Activated naive CD4-positive, alpha-beta T cell (primary cell): Measurements from ENCODE around the gene SAMD8.

ENCODE experiments used
- DNase-seq, 4 experiments: peaks; one replicate each; lab custom pipeline; 2025; lab: John Stamatoyannopoulos, UW

The SAMD8 gene

DNA sequence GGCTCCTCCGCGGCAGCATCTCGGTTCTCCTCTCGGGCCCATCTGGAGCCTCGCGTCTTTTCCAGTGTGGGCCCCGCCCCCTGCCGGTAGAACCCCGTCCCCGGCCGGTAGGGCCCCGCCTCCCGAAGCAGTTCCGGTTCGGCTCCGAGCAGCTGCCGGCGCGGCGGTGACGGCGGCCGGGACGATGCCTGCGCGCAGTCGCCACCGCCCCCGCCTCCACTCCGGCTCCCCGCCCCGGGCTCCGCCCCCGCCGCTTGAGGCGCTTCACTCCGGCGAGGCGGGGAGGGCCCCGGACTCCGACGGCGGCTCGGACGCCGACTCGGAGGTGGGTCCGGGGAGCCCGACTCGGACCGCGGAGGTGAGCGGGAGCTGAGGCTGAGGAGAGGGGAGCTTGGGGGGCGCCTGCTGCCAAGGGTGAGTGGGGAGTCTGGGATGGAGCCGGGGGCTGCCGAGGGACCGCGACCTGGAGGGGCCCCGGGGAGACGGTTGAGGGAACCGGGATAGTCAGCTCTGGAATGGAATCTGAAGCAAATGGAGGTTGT lies at the start of gene SAMD8:
SAMD8 (plus strand) TSS at position 292 of the 542 bp plus-strand sequence. CDS start 38,873 bp downstream, outside the sequence.
- DNase-seq: peak; percentile 82 to 94 (median 88)

DNA sequence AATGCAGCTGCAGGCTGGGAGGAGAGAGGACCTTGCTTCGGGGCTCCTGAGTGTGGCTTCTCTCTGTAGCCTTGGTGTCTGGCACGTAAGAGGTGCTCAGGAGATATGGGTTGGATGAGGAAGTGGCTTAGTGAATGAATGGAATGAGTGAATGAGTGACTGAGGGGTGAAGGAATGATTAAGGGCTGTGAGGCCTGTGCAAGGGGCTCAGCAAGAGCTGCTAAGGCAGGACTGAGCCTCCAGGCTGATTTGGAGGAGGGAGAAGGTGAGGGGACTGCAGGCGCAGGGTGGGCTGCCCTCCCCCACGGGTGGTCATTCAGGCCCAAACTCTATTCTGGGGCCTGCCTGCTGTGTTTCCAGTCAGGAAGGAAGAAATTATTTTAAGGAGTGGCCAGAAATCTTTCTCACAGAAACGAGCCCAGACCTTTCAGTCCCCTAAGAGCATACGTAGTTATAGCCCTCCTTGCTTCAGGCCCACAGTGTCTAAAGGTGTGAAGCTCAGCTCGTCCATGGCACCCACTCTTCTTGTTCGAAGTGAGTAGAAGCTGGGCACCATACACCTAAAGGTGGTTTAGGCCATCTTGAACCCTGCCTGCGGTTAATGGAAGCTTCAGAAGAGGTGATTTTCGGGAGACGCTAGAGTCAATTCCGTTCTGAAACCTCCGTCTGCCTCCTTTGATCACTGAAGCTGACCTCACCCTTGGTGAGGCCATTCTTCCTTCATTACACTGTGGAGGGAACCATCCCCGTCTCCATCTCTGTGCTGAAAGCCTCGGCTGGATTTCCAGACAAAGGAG lies 49.5 kb upstream of the SAMD8 start:
- no peak for DNase-seq

DNA sequence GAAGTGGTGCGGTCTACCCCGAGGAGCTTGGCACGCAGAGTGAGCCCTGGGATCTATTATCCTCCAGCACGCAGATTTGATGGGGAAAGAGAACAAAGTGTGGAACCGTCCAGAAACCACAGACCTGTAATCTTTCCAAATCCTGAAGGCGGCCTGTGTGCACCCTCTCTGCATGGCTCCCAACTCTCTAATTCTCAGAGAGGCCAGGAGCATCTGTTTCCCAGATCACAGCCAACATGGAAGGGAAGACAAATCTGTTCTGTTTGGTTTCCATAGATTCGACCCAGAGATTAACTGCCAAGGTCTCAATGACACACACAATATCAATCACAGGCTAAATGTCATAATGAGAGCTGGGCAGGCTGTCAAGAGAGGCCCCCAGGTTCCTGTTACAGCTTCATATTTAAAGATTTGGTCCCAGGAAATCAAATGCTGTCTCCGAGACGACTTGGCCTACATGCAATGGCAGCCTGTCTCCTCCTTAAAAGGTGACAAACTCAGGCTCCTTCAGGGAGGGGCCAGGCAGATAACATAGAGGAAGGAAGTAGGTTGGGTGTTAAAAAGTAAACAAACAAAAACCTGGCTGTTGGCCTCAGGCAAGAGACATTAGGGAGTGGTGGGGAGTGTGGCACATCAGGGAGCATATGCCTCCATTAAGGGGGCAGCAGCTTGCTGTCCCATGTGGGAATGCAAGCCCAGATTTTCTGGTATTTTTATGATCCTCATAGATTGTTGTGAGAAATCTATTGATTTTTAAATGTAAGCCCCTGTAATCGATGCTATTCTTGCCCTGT lies 48.8 kb upstream of the SAMD8 start:
- no peak for DNase-seq

DNA sequence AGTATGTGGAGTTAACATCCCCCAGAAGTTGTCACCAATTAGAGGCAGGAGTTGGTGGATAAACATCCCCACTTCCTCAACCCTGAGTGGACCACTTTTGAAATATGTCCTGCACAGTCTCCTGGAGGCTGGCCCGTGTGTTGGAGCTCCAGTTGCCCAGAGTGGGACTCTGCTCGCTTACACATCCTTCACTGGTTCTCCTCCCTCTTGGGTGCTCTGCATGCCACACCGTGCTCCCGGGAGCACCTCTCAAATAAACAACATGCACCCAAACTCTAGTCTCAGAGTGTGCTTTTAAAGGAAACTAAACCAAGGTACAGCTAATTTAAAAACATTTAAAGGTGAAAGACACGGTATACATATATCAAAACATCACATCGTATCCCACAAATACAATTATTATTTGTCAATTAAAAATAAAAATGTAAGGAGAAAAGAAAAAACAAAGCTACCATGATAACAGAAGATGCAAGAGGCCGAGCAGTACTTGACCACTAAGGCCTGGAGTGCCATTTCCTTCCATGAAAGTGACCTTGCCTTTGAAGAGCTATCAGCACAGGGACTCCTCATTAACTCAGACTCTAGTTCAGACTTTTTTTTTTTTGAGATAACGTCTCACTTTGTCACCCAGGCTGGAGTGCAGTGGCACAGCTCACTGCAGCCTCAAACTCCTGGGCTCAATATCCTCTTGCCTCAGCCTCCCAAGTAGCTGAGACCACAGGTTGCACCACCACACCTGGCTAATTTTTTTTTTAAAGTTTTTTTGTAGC lies 47.8 kb upstream of the SAMD8 start:
- no peak for DNase-seq

DNA sequence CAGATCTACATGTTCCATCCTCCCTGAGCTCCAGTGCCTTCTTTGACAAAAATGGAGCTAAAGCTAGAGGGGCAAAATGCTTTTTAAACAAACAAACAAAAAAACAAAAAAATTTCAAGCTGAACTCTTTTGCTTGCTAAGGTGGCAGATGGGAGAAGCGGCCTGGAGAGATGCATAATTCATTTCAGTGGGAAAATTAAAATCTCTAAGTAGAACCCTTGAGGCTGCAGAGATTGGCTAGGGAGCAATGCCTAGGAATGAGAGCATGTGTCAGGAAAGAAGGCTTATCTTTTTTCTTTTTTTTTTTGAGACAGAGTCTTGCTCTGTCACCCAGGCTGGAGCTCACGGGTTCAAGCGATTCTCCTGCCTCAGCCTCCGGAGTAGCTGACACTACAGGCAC lies 46.4 kb upstream of the SAMD8 start:
- DNase-seq: no peak

DNA sequence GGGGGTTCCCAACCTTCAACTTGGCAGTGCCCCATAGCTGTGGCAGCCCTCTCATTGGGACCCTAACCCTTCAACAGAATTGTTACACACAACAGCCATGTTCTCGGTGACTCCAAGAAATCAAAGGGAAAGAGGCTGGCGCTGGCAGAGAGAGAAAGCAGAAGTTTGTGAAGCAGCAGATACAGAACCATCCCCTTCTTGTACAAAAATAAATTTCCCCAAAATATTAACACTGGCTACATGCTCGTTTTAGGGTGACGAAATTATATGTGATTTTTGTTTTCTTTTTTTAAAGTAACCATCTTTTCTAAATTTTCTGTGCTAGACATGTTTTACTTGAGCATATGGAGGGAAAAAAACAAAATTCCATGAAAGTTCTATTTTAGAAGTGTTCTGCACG lies 45.2 kb upstream of the SAMD8 start:
- DNase-seq: no peak

DNA sequence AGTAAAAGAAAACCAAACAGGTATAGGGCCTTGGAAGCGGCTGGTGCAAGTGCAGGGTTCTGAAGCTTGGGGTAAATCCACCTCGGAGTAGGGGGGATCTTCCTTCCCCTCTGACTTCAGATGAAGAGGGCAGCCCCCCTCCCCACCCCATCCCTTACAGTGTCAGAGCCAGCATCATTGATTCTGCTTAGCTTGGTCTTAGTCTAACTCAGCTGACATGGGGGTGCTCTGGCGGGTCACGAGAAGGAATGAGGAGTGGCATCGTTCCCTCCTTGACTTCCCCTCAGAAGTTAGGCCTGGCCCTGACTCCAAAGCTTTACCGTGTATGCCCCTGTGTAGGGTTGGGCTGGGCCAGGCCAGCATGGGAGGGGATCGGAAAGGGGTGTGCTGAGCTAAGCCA lies 44.2 kb upstream of the SAMD8 start:
- DNase-seq: no peak

DNA sequence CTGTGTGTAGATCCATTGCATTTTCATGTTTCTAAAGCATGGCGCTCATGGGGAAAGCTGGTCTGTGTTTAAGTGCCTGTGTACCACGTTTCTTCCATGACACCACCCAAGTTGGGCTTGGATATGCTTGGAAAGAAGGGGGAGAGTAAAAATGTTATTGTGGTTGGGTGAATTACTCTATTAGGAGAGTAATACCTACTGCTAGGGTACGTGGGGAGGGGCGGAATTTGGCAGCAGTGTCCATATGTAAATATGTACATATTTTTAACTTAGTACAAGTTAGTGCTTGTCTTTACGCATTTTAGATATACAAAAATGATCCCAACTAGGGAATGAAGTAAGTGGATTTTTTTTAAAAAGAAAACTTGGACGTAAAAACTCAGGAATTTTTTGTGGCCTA lies 42.9 kb upstream of the SAMD8 start:
- DNase-seq: no peak

DNA sequence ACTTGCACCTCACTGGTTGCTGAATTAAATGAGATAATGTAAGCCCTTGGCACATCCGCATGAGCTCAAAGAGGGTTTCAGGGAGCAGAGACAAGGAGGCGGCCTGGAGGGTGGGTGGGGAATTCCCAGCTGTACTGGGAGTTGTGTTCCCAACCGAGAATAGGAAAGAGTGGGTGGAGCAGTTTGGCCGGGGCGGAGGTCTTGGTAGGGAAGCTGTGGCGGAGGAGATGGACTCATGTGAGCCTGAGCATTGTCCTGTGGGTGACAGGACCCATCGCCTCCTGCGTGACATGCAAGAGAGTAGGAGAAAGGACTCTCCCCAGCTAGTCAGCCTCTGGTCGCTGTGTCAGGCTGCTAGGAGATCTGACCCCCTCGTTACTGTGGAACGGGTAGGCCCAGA lies 41.0 kb upstream of the SAMD8 start:
- DNase-seq: no peak

DNA sequence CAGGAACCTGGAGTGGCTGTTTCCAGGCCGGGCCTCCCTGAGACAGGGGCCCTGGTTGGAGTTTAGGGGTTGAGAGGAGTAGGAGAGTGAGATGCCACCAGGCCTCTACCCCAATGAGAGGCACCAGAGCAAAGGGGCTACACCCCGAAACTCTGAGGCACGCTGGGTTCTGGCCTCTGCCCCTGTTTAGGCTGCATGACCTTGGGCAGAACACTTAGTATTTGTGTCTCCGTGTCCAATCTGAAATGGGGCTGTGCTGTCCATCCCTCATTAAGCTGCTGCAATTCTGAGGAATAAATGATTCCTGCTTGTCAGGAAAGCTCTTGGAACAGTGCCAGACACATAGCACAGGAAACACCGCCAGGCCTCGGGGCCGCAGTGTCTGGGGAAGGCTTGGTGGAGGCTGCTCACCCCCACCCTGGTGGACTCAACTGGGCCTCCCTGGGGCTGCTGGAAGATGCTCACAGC lies 40.5 kb upstream of the SAMD8 start:
- DNase-seq: no peak

DNA sequence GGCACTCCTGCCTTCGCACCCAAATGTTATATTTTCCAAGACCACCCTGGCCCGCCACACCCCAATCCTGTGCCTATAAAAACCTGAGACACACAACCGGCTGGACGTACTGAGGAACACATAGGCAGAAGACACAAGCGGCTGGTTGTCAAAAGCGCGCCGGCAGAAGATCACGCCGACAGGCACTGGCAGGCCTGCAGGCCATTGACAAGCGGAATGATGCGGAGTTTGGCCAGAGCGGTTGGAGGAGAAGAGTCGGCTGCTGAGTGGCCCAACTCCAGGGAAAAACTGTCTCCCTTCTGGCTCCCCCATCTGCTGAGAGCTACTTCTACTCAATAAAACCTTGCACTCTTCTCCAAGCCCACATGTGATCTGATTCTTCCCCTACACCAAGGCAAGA lies 39.7 kb upstream of the SAMD8 start:
- no peak for DNase-seq

DNA sequence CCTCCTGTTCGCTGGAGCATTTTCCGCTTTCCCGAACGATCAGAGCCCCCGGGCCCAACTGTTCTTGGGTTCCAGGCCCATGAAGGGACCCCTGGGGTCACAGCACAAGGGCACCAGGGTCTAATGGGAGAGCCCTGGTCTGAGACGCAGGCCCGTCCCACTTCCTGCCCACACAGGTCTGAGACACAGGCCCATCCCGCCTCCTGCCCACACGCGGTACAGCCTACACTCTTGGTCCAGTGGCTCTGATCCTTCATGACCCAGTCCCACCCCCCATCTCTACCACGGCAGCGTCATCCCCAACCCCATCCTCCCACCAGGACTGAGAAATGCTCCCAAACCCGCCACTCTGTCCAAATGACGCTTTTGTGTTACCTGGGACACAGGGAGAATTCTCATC lies 38.7 kb upstream of the SAMD8 start:
- DNase-seq: no peak

DNA sequence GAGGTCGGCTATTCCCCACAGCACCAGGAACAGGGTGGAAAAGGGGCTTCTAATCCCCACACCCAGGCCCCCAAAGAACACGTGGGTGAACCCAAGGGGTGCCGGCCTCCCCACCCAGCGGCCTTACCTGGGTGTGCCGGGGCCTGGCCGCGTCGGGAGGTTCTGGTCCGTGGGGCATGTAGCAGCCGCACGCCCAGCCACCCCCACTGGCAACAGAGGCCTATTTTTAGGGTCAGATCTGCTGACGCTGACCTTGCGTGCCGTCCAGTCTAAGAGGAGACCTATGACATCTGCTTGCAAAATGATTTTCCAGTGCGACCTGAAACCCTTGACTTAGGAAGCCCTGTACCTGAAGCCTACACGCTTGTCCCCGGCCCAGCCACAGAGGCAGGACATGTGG lies 38.0 kb upstream of the SAMD8 start:
- DNase-seq: no peak

DNA sequence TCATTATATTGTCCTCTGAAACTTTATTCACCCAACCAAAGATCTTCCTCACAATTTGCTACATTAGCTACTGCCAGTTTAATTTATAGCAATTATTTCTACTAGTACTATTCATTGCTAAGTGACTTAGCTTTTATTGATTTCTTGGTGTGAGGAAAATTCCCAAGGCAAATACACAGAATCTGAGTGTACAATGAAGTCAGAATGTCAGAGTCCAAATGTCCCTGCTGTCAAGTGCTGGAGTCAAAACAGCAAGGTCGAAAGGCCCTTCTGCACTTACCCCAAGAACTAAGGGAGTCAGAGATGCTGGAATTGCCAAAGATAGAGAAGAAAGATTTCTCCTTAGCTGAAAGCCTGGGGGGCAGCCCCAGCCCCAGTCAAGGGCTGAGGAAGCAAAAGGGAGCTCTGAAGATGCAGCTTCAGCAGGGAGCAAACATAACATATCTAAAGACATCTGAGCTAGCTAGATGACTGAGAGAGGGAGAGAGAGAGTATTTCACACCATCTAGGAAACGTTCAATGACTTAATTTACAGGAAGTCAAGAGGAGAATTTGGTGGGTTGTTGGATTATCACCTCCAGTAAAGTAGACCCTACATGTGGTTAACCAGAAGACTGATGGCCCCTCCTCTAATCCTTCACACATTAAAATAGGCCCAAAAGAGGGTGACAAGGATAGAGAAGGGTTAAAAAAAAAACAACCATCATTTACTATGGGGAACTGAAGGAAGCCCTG lies 36.6 kb upstream of the SAMD8 start:
- DNase-seq: no peak

DNA sequence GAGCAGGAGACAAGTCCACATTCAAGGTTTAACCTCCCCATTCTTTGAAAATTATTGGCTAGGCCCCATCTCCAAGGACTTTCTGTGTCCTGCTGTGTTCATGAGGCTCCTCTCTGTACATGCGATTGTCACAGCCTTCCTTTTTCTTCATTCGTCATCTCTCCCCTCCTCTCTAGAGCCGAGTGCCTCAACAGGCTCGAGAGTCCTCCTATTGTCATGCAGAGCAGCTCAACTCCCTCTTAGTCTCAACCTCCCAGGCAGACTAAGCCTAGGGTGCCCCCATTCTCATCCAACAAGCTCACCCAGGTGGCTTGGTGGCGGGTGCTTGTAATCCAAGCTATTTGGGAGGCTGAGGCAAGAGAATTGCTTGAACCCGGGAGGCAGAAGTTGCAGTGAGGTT lies 35.1 kb upstream of the SAMD8 start:
- no peak for DNase-seq

DNA sequence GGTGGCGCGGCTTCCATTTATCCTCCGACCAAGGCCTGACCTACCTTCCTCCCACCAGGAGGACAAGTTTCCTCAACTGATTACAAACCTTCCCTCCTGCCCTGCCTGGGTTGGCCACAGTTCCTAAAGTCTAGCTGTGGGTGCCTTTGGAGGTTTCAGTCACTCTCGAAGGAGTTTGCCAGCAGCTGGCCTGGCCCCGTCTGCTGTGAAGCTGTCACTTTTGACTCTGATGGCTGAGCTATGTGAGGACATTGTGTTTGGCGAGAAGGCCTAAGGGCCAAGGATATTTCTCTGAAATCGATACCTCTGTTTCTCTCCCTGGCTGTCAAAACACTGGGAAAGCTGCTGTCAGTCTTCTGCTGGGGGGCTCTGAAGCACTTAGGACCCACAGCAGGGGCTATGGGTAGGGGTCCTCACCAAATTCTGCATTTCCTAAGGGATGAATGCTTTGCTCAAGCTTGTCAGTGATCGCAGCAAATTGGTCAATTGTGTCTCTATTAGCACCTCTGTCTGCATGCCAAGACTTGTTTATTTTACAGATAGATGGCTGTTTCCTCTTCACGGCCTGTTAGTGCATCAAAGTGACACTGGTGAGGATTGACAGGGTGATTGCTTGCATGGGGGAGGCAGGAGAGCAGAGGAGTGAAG lies 31.9 kb upstream of the SAMD8 start:
- DNase-seq: no peak

DNA sequence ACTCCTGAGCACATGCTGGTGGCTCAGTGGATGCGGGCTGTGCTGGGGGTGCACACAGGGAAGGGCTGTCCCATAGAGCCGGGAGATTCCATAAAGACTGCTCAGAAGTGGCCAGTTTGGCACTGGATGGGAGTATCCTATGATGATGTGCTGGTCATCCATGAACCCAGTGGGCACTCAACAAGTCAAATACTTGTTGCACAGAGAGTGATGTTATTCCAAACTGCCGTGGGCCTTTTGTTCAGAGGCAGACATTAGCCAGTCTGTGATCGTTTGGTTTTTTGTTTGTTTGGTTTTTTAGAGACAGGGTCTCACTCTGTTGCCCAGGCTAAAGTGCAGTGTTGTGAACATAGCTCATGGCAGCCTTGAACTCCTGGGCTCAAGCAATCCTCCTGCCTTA lies 30.9 kb upstream of the SAMD8 start:
- DNase-seq: no peak

DNA sequence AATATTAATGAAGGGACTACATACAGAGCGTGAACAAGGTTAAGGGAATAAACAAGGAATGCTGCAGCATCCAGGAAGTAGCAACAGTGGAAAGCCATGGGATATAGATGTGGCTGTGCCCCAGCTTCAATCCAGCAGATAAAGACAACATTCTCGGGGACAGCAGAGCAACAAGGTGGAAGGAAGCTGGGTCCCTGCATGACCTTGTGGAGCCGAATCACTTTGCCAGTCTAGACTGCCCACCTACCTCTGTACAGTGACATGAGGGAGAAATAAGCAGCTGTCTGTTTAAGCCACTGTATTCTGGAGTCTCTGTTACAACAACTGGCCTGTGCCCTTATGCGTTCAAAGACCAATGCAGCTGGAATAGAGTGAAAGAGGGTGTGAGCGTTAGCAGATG lies 30.1 kb upstream of the SAMD8 start:
- DNase-seq: no peak

DNA sequence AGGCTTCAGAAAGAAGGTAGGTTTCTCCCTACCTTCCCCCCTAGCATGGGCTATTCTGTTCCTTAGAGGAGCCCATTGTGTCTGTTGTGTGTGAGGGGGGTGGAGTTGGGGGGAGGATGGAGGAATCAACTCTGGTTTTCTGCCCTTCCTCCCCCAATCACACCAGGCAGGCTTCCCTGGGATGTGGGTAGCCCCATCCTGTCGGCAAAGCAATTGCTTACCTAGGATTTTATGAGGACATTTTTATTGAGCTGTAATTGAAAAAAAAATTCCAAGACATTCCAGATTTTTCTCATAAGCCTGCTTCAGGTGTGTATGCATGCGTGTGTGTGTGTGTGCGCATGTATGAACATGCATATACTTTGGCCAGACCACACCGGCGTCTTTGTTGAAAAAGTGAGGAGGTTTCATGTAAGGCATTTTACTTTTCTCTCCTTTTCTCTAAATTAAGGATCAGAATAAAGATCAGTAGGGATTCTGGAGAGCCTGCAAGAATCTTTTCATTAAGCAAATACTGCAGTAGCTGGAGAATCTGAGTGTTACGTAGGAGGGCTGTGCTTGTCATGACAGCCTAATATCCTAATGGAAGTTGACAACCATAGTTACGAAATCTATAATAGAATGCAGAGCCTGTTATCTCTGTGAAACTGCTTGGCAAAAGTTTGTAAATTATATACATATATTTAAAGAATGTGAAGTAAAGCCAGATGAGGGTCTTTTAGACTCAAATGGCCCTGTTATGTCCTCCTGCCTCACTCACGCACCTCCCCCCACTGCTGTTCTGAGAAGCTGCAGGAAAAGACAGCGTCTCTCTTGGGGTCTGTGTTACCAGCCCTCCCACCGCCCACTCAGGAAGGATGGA lies 27.3 kb upstream of the SAMD8 start:
- no peak for DNase-seq

DNA sequence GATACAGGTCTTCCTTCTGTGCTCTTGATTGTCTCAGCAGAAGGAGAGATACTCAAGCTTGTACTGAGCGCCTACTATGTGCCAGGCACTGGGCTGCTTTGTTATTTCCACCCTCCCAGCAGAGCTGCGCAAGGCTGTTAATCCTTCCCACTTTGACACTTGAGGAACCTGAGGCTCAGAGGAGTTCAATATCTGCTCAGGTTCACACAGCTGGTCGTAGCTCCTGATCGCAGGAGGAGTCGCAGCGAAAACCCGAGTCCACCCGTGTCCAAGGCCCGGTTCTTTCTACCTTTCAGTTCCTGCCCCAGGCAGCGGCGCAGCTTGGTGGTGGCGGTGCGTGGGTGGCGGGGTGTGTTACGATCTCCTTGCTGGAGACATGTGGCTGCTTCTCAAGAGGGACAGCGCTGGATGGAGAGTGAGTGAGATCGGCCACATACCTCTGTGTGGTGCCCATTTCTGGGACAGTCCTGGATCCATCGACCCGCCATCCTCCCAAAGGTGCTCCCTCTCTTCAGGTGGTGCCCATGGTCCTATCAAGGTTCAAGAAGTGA lies 26.5 kb upstream of the SAMD8 start:
- no peak for DNase-seq
